Measurements from ENCODE around the gene PROCR.

GRCh38 chr20:35144694-35145093, 27.2 kb upstream of the PROCR start:
- TF ChIP-seq CTCF (IDR thresholded peaks at IDR 0.05) (no peak), POLR2A (IDR thresholded peaks at IDR 0.05) (no peak)
